Spleen (tissue), 13 donors: Measurements from ENCODE around the gene ERMARD. TPM values are rescaled to one million over a fixed set of nuclear protein-coding genes. Genes with fewer than 3 reads are reported as not detected.

ENCODE experiments used
- DNase-seq: peaks from one replicate; pipeline ENCODE4 v3.0.0-alpha.2; 2020
- H3K27ac ChIP-seq, 8 donors: fragments of 200-600 bp; sonication (generic) in 7 of 8; 1 replicate in 4 of 8; 2 replicates in 4 of 8; pipeline versions ENCODE4 v1.5.0 to v1.8.0; 2016 to 2021; ENCODE audit warnings: inconsistent platforms in 4 of 8, mild to moderate bottlenecking in 4 of 8, moderate library complexity in 1 of 8
- H3K27me3 ChIP-seq, 7 donors: fragments of 200-600 bp; sonication (generic) in 6 of 7; replicated peaks in 1 of 7; 1 replicate in 4 of 7; 2 replicates in 3 of 7; pipeline versions ENCODE4 v1.5.0 to v1.8.0; 2016 to 2021; ENCODE audit warnings: inconsistent platforms in 3 of 7, mild to moderate bottlenecking in 1 of 7
- H3K36me3 ChIP-seq, 6 donors: fragments of 200-600 bp; sonication (generic) in 5 of 6; 1 replicate in 4 of 6; 2 replicates in 2 of 6; pipeline versions ENCODE4 v1.5.0 to v1.8.0; 2016 to 2021; ENCODE audit warnings: inconsistent platforms in 2 of 6
- H3K4me1 ChIP-seq, 6 donors: fragments of 200-600 bp; sonication (generic) in 5 of 6; 1 replicate in 3 of 6; 2 replicates in 3 of 6; pipeline versions ENCODE4 v1.5.0 to v1.8.0; 2016 to 2021; ENCODE audit warnings: inconsistent platforms in 3 of 6
- H3K4me3 ChIP-seq, 8 donors: fragments of 200-600 bp; sonication (generic) in 7 of 8; 1 replicate in 4 of 8; 2 replicates in 4 of 8; pipeline versions ENCODE4 v1.5.0 to v1.8.0; 2016 to 2021; ENCODE audit warnings: inconsistent platforms in 4 of 8, mild to moderate bottlenecking in 4 of 8, moderate library complexity in 2 of 8
- H3K9me3 ChIP-seq, 8 donors: fragments of 200-600 bp; sonication (generic) in 7 of 8; 1 replicate in 4 of 8; 2 replicates in 4 of 8; pipeline versions ENCODE4 v1.5.0 to v1.8.0; 2016 to 2021; ENCODE audit warnings: inconsistent platforms in 4 of 8
- POLR2A ChIP-seq, 3 donors: fragments of 450-650 bp; IDR thresholded peaks; one replicate each; pipeline ENCODE4 v1.5.1; 2017; ENCODE audit warnings: antibody characterized with exemption in 3 of 3, mild to moderate bottlenecking in 1 of 3
- POLR2AphosphoS5 ChIP-seq, 3 donors: sonication (generic); formaldehyde crosslinking; IDR thresholded peaks; one replicate each; pipeline ENCODE4 v1.5.1; 2017; ENCODE audit warnings: antibody characterized with exemption in 3 of 3
- WGBS, 5 donors: extraction: QIAGEN DNeasy Blood & Tissue Kit in 3 of 5; methylation state at CpG; one replicate each; pipeline versions ENCODE4 v1.1.5 to v1.1.7; 2013 to 2018; 5-methylcytosine and 5-hydroxymethylcytosine counted together
- intact Hi-C: fragments of 100-400 bp; cut with DNase I; formaldehyde crosslinking; loops from one replicate; pipeline ENCODE4 v1.15.0; 2023; ENCODE audit warnings: low total_unique reads
- long read RNA-seq, 2 donors: transcript quantifications; one replicate each; lab custom pipeline, GENCODE V29; 2026
- polyA plus RNA-seq, 3 donors: library from polyadenylated mRNA; stranded (reverse); fragments of 200-250 nt; gene quantifications; one replicate each; pipeline ENCODE4 v1.2.1, GENCODE V29; 2013
- total RNA-seq, 7 donors: library from RNA; depleted of rRNA in 3 of 7; stranded (reverse); fragments of >200 nt in 3 of 7; fragmentation: NEBNext Ultra II Directional in 4 of 7; extraction: Animal tissue kit (Norgen Biotek cat#: 25700) in 4 of 7; gene quantifications; one replicate each; pipeline versions ENCODE4 v1.1.0 to v1.2.1, GENCODE V29; 2016 to 2021
- TF ChIP-seq, protein P1 (sequence below), 11 experiments: fragments of 200-600 bp in 7 of 11; fragments of 450-650 bp in 4 of 11; sonication (generic) in 4 of 11; IDR thresholded peaks in 8 of 11; conservative IDR thresholded peaks in 3 of 11; 1 replicate in 7 of 11; 2 replicates in 4 of 11; pipeline versions ENCODE4 v1.4.0 to v1.8.0; 2016 to 2021; ENCODE audit warnings: antibody characterized with exemption in 11 of 11, inconsistent platforms in 4 of 11, mild to moderate bottlenecking in 1 of 11
- donor health status: healthy with polysubstance abuse.
- donor health status: DM: no; HTN: no; CAD: no; lungs with moderate emphysema.
- donor health status: DM: no; HTN: no; CAD: no.
- donor health status: Bipolar disorder and iron deficiency.
- donor health status: healthy.
- donor health status: DM: no; HTN: no; CAD: no.
- donor health status: DM: yes; HTN: yes; CAD: no.

Gene ERMARD
- total RNA-seq (10 to 100 TPM; 23.1 to 37.8 (median 30.9) TPM), polyA plus RNA-seq (10 to 100 TPM; 48.3 to 87.3 (median 57.4) TPM)
- long read RNA-seq, donor 1, partial matches to known transcripts = 0 of 3 reads
- long read RNA-seq, donor 1, other reads (novel, unspliced or antisense) = 0 of 3 reads
- long read RNA-seq, donor 2, partial matches to known transcripts = 5 of 6 reads
- long read RNA-seq, donor 2, other reads (novel, unspliced or antisense) = 0 of 6 reads

GRCh38 chr6:169751242-169752073, at the start of gene ERMARD, which contains the start of gene DYNLT2:
Gene ERMARD (plus strand): TSS chr6:169751622. CDS start chr6:169751658, 36 bp downstream.
Gene DYNLT2 (minus strand): TSS chr6:169751572. CDS start chr6:169751458, 114 bp downstream.
- DNase-seq = peak; percentile 98
- H3K4me1 ChIP-seq = peaks cover 12 to 41% (median 29%) of the 10 kb centered on the region in 6 donors
- peaks cover 0 to 9% (median 2%) of the 10 kb centered on the region in 8 donors for H3K9me3 ChIP-seq
- peak within 1 kb of the TSS; percentile 55 to 88 (median 77) for H3K4me3 ChIP-seq
- peak within 1 kb of the TSS; percentile 86 to 98 (median 97) for H3K27ac ChIP-seq
- H3K36me3 ChIP-seq = peaks cover 0 to 11% (median 1%) of the 10 kb centered on the region in 6 donors
- TF ChIP-seq, protein P1, sequence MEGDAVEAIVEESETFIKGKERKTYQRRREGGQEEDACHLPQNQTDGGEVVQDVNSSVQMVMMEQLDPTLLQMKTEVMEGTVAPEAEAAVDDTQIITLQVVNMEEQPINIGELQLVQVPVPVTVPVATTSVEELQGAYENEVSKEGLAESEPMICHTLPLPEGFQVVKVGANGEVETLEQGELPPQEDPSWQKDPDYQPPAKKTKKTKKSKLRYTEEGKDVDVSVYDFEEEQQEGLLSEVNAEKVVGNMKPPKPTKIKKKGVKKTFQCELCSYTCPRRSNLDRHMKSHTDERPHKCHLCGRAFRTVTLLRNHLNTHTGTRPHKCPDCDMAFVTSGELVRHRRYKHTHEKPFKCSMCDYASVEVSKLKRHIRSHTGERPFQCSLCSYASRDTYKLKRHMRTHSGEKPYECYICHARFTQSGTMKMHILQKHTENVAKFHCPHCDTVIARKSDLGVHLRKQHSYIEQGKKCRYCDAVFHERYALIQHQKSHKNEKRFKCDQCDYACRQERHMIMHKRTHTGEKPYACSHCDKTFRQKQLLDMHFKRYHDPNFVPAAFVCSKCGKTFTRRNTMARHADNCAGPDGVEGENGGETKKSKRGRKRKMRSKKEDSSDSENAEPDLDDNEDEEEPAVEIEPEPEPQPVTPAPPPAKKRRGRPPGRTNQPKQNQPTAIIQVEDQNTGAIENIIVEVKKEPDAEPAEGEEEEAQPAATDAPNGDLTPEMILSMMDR (IDR thresholded peaks at IDR 0.05 in 8 of 11, conservative IDR thresholded peaks at IDR 0.05 in 3 of 11) = peak in 10 of 11 experiments; percentile 33 to 78 (median 66)
- TF ChIP-seq POLR2AphosphoS5 (IDR thresholded peaks at IDR 0.05) (peak; percentile 96 to 98 (median 97)), POLR2A (IDR thresholded peaks at IDR 0.05) (peak in 2 of 3 donors; percentile 59 to 94)
- intact Hi-C loops = no loop called here
- H3K27me3 ChIP-seq = no peaks in the 10 kb centered on the region
- 0 to 1% (median 1%) methylated on average over 15 to 90 of the region's 90 CpGs for WGBS, 5 donors

DNA sequence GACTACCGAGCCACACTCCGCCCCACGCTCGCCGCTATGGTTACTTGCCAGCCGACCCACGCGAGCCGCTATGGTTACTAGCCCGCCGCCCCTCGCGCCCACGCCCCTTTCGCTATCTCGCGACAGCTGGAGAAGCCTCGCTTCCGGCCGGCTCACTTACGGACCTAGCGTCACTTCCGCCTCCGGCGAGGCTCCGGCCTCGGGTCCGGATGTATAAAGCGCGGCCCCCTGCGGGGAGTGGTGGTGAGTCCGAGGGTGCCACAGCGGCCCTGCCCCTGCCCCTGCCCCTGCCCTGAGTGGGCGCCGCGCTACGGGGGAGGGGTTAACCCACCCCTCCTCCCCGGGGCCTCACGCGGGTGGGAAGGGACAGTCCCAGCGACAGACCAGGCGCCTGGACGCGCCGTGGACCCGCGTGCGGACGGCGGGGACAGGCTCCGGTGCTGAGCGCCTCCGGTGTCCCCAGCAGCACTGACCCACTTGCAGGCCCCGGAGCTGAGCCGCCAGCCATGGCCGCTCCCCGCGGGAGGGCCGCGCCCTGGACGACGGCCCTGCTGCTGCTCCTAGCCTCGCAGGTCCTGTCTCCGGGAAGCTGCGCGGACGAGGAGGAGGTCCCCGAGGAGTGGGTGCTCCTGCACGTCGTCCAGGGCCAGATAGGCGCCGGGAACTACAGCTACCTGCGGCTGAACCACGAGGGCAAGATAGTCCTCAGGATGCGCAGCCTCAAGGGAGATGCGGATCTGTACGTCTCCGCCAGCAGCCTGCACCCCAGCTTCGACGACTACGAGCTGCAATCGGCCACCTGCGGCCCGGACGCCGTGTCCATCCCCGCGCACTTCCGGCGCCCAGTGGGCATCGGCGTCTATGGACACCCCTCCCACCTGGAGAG, 49.2 kb upstream of the ERMARD start, which contains the start of the genes C6orf120 and WDR27:
Gene C6orf120 (plus strand): TSS at position 173 of the 886 bp plus-strand sequence. CDS start 334 bp downstream, at position 507.
Gene WDR27 (minus strand): TSS at position 76 of the 886 bp plus-strand sequence. CDS start 13,024 bp downstream, outside the sequence.
- H3K4me3 ChIP-seq = peak within 1 kb of the TSS; percentile 76 to 98 (median 92)
- intact Hi-C loops = no loop called here
- no peaks in the 10 kb centered on the region for H3K9me3 ChIP-seq
- no peaks in the 10 kb centered on the region for H3K27me3 ChIP-seq
- H3K36me3 ChIP-seq = peaks cover 0 to 31% (median 5%) of the 10 kb centered on the region in 6 donors
- TF ChIP-seq, protein P1 (IDR thresholded peaks at IDR 0.05 in 8 of 11, conservative IDR thresholded peaks at IDR 0.05 in 3 of 11) = peak in 8 of 11 experiments; percentile 11 to 43 (median 34)
- peak; percentile 98 to 99 (median 99) for TF ChIP-seq POLR2AphosphoS5 (IDR thresholded peaks at IDR 0.05)
- TF ChIP-seq POLR2A (IDR thresholded peaks at IDR 0.05) = peak; percentile 6 to 90 (median 48)
- H3K4me1 ChIP-seq = peaks cover 35 to 71% (median 56%) of the 10 kb centered on the region in 6 donors
- peak within 1 kb of the TSS; percentile 91 to 99 (median 98) for H3K27ac ChIP-seq
- DNase-seq = peak; percentile 99
- WGBS, 5 donors = 0 to 1% (median 0%) methylated on average over 12 to 92 of the region's 92 CpGs

- DNase-seq = no peak
- intact Hi-C loops = no loop called here
- Histone ChIP-seq H3K4me1 (peaks cover 35 to 78% (median 56%) of the 10 kb centered on the region in 6 donors), H3K27me3 (no peaks in the 10 kb centered on the region), H3K9me3 (no peaks in the 10 kb centered on the region), H3K4me3 (peak overlapping the region; percentile 76 to 98 (median 92)), H3K27ac (peak overlapping the region; percentile 91 to 99 (median 98)), H3K36me3 (peaks cover 0 to 35% (median 7%) of the 10 kb centered on the region in 6 donors)
- WGBS, 5 donors = 4 to 5% (median 4%) methylated on average over 20 to 22 of the region's 22 CpGs
- TF ChIP-seq, protein P1 (IDR thresholded peaks at IDR 0.05 in 8 of 11, conservative IDR thresholded peaks at IDR 0.05 in 3 of 11) = no peak
- TF ChIP-seq POLR2A (IDR thresholded peaks at IDR 0.05) (no peak), POLR2AphosphoS5 (IDR thresholded peaks at IDR 0.05) (no peak)
Observed at GRCh38 chr6:169702840-169703246, 48.6 kb upstream of the ERMARD start.
